ENCODE results near the gene INPP5K. TPM values are rescaled to one million over a fixed set of nuclear protein-coding genes. Genes with fewer than 3 reads are reported as not detected.
"Not testable (repeated sequence)": the region's sequence is repeated elsewhere in the genome, so short reads cannot be mapped to it uniquely, and the experiment has no call there.

The INPP5K gene
- total and polyA plus RNA-seq, 9 donors, result 23.0 to 39.1 (median 28.3) TPM

DNA sequence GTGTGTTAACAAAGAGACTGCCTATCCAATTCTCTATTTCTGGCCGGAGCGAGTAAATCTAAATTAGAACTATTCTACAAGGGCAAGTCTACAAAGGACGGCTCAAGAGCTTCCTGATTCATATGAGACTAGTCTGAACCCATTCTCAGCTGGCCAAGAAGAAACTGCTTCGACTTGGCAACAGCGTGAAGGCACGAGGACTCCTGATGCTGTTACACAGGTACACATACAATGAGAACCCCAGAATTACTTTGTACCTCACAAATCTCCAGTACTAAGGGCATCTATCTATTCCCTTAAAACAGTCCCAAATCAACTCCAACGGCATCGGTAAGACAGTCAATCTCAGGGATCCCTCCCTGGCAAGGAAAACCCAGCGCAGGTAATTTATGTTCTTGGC lies 61.9 kb downstream of the INPP5K start:
- H3K36me3 ChIP-seq, result no peaks in the 10 kb centered on the region
- H3K4me1 ChIP-seq (ENCODE audit: insufficient read depth), result peaks cover 9% of the 10 kb centered on the region
- H3K27ac ChIP-seq, result no peak overlapping the region
- H3K4me3 ChIP-seq, result peak overlapping the region; percentile 72
- TF ChIP-seq EP300 (IDR thresholded peaks at IDR 0.05), result no peak
- TF ChIP-seq, protein P1, sequence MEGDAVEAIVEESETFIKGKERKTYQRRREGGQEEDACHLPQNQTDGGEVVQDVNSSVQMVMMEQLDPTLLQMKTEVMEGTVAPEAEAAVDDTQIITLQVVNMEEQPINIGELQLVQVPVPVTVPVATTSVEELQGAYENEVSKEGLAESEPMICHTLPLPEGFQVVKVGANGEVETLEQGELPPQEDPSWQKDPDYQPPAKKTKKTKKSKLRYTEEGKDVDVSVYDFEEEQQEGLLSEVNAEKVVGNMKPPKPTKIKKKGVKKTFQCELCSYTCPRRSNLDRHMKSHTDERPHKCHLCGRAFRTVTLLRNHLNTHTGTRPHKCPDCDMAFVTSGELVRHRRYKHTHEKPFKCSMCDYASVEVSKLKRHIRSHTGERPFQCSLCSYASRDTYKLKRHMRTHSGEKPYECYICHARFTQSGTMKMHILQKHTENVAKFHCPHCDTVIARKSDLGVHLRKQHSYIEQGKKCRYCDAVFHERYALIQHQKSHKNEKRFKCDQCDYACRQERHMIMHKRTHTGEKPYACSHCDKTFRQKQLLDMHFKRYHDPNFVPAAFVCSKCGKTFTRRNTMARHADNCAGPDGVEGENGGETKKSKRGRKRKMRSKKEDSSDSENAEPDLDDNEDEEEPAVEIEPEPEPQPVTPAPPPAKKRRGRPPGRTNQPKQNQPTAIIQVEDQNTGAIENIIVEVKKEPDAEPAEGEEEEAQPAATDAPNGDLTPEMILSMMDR (IDR thresholded peaks at IDR 0.05), result no peak
- no peak for TF ChIP-seq POLR2A (IDR thresholded peaks at IDR 0.05)
- no peaks in the 10 kb centered on the region for H3K27me3 ChIP-seq
- DNase-seq, result no peak
- intact Hi-C loops (cut with DNase I), result loop anchor here in 2 of 4 donors (5.0 to 10.0 kb wide), 5 partner anchors 50 to 90 kb away; partner anchors contain the start of genes INPP5K (in 1 of the 2) and YWHAE (in 1 of the 2)
- H3K9me3 ChIP-seq, result no peaks in the 10 kb centered on the region
- WGBS, 3 donors, result 46 to 50% (median 48%) methylated on average over 9 of the region's 9 CpGs

DNA sequence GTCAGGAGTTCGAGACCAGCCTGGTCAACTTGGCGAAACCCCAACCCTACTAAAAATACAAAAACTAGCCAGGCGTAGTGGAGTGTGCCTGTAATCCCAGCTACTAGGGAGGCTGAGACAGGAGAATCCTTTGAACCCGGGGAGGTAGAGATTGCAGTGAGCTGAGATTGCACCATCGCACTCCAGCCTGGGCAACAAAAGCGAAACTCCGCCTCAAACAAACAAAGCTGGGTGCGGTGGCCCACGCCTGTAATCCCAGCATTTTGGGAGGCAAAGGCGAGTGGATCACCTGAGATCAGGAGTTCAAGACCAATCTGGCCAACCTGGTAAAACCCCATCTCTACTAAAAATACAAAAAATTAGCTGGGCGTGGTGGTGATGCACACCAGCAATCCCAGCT lies 62.7 kb downstream of the INPP5K start:
- not testable (repeated sequence) for H3K9me3 ChIP-seq; H3K4me3 ChIP-seq; DNase-seq; H3K27ac ChIP-seq; H3K27me3 ChIP-seq; H3K4me1 ChIP-seq (ENCODE audit: insufficient read depth); H3K36me3 ChIP-seq
- intact Hi-C loops (cut with DNase I), result loop anchor here in 2 of 4 donors (5.0 to 10.0 kb wide), 5 partner anchors 49 to 89 kb away; partner anchors contain the start of genes INPP5K (in 1 of the 2) and YWHAE (in 1 of the 2)
- 91 to 96% (median 92%) methylated on average over 11 of the region's 11 CpGs for WGBS, 3 donors

DNA sequence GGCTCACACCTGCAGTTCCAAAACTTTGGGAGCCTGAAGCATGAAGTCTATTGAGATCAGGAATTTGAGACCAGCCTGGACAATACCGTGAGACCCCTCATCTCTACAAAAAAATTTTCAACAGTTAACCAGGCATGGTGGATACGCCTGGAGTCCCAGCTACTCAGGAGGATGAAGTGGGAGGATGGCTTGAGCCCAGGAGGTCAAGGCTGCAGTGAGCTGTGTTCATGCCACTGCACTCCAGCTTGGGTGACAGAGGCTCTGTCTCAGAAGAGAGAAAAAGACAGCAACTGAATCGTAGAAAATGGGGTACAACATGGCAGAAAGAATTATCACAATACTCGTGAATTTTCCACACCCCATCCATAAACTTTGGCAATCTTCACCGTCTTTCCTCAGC lies 63.6 kb downstream of the INPP5K start:
- DNase-seq, result no peak
- no peak for TF ChIP-seq EP300 (IDR thresholded peaks at IDR 0.05)
- TF ChIP-seq, protein P1 (IDR thresholded peaks at IDR 0.05), result no peak
- TF ChIP-seq POLR2A (IDR thresholded peaks at IDR 0.05), result no peak
- Histone ChIP-seq H3K9me3 (no peaks in the 10 kb centered on the region), H3K4me3 (no peak overlapping the region), H3K4me1 (ENCODE audit: insufficient read depth) (peaks cover 9% of the 10 kb centered on the region), H3K27ac (no peak overlapping the region), H3K36me3 (no peaks in the 10 kb centered on the region), H3K27me3 (no peaks in the 10 kb centered on the region)
- WGBS, 3 donors, result 33 to 44% (median 42%) methylated on average over 5 of the region's 5 CpGs
- intact Hi-C loops (cut with DNase I), result loop anchor here in 2 of 4 donors (5.0 to 10.0 kb wide), 5 partner anchors 48 to 88 kb away; partner anchors contain the start of genes INPP5K (in 1 of the 2) and YWHAE (in 1 of the 2)

DNA sequence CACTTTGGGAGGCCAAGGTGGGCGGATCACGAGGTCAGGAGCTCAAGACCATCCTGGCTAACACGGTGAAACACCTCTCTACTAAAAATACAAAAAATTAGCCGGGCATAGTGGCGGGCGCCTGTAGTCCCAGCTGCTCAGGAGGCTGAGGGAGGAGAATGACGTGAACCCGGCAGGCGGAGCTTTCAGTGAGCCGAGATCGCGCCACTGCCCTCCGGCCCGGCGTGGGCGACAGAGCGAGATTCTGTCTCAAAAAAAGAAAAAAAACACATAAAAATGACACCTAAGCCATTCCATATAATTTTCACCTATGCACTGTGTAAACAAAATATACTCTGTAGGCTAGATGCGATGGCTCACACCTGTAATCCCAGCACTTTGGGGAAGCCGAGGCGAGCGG lies 66.2 kb downstream of the INPP5K start:
- not testable (repeated sequence) for H3K27ac ChIP-seq; H3K9me3 ChIP-seq; DNase-seq; H3K27me3 ChIP-seq; H3K36me3 ChIP-seq; H3K4me1 ChIP-seq (ENCODE audit: insufficient read depth); H3K4me3 ChIP-seq
- WGBS, 3 donors, result 93 to 95% (median 95%) methylated on average over 21 of the region's 21 CpGs
- intact Hi-C loops (cut with DNase I), result loop anchor here in 2 of 4 donors (5.0 to 10.0 kb wide), 5 partner anchors 45 to 85 kb away; partner anchors contain the start of genes INPP5K (in 1 of the 2) and YWHAE (in 1 of the 2)

DNA sequence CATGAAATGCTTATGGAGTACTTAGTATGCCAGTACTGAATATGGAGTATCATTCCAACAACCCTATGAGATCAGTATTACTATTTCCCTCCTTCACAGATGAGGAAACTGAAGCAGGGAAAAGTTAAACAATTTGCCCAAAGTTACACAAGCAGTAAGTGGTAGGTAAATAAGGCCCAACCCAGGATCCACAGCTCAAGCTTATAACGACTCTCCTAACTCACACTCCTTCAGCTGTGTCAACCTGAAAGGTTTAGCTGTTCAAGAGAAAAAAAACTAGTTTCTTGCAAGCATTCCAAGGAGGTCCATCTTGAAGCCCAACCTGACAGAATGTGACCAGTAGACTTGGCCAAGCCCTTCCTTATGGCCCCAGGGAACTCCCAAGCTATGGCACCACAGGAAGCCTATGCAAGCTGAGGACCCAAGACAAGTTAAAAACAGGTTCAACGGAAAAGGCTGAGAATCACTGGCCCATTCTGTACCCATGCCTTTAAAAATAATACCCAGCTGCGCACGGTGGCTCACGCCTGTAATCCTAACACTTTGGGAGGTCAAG lies 66.9 kb downstream of the INPP5K start:
- Histone ChIP-seq H3K9me3 (no peaks in the 10 kb centered on the region), H3K4me1 (ENCODE audit: insufficient read depth) (peaks cover 6% of the 10 kb centered on the region)
- TF ChIP-seq POLR2A (IDR thresholded peaks at IDR 0.05) (no peak), EP300 (IDR thresholded peaks at IDR 0.05) (no peak)
- TF ChIP-seq, protein P1 (IDR thresholded peaks at IDR 0.05), result no peak

More for the DNA sequence above, 66.9 kb downstream of the INPP5K start:
- Histone ChIP-seq H3K27ac (no peak overlapping the region), H3K36me3 (no peaks in the 10 kb centered on the region), H3K27me3 (no peaks in the 10 kb centered on the region), H3K4me3 (no peak overlapping the region)
- intact Hi-C loops (cut with DNase I), result no loop called here
- WGBS, 3 donors, result 88 to 90% (median 88%) methylated on average over 5 of the region's 5 CpGs
- DNase-seq, result no peak
